Neuron (in vitro differentiated cells): Measurements from ENCODE around the gene CEP85L.

ENCODE experiments used
- H2AFZ ChIP-seq: one replicate; pipeline ENCODE4 v1.6.1; 2013; ENCODE audit warnings: low read depth, mild to moderate bottlenecking, inconsistent platforms, low read length, moderate library complexity
- H3K27me3 ChIP-seq: one replicate; pipeline ENCODE4 v1.6.1; 2013; ENCODE audit warnings: low read length; ENCODE audit not compliant: insufficient read depth
- H3K36me3 ChIP-seq: one replicate; pipeline ENCODE4 v1.6.1; 2013; ENCODE audit warnings: low read length; ENCODE audit not compliant: insufficient read depth
- H3K4me1 ChIP-seq: one replicate; pipeline ENCODE4 v1.6.1; 2013; ENCODE audit warnings: low read length; ENCODE audit not compliant: insufficient read depth
- H3K4me3 ChIP-seq: 2 replicates; pipeline ENCODE4 v1.5.1; 2013; ENCODE audit warnings: mild to moderate bottlenecking, low read length, moderate library complexity
- H3K9me3 ChIP-seq: one replicate; pipeline ENCODE4 v1.6.1; 2013; ENCODE audit warnings: low read length

The CEP85L gene

DNA sequence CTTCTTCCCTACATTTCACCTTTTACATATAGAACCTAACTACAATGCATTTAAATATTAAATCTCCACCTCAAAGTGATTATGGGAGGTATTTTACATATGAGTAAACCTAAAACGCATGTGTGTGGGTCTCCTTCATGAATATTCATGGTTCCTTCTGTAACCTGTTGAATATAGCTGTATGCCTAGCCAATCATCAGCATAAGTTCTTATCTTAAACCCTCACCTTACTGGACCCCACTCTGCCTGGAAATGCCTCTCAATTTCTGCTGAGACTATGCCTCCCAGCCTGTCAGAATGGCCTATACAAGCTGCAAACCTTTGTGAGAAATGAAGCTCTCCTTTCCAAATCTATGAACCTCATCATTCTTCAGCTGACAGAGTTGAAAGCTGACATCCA, 21.3 kb downstream of the CEP85L start:
- no peaks in the 10 kb centered on the region for H3K27me3 ChIP-seq
- H3K4me3 ChIP-seq, result no peak overlapping the region
- H3K9me3 ChIP-seq, result peaks cover 7% of the 10 kb centered on the region
- H3K36me3 ChIP-seq, result peaks cover 8% of the 10 kb centered on the region
- H3K4me1 ChIP-seq, result peaks cover 5% of the 10 kb centered on the region
- no peak overlapping the region for H2AFZ ChIP-seq

DNA sequence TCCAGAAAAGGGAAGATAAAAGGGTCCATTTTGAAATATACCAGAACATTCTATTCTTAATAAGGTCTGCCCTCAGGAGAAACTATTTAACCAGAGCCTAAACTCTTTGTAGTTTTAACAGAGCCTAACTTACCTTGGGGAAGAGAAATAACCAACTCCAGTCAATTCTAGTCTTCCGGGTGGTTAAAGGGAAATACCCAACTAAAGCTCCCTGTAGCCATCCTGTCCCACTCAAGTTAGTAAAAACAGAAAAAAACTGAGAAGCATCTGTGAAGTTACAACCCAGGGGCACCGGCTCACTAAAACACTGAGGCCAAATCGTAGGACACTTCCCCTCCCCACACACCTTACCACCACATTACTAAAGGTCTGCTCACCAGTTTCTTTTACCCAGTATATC, 23.7 kb downstream of the CEP85L start:
- H3K27me3 ChIP-seq, result no peaks in the 10 kb centered on the region
- H3K9me3 ChIP-seq, result peaks cover 12% of the 10 kb centered on the region
- no peak overlapping the region for H3K4me3 ChIP-seq
- H3K4me1 ChIP-seq, result no peaks in the 10 kb centered on the region
- peaks cover 8% of the 10 kb centered on the region for H3K36me3 ChIP-seq
- H2AFZ ChIP-seq, result no peak overlapping the region

- no peaks in the 10 kb centered on the region for H3K4me1 ChIP-seq
Measured at GRCh38 chr6:118625833-118626232, 25.6 kb downstream of the CEP85L start.

GRCh38 chr6:118621799-118622470, 29.5 kb downstream of the CEP85L start:
- Histone ChIP-seq H3K9me3 (peaks cover 19% of the 10 kb centered on the region), H3K27me3 (no peaks in the 10 kb centered on the region), H3K4me3 (no peak overlapping the region), H3K4me1 (no peaks in the 10 kb centered on the region), H3K36me3 (no peaks in the 10 kb centered on the region), H2AFZ (no peak overlapping the region)

More at GRCh38 chr6:118625833-118626232, 25.6 kb downstream of the CEP85L start:
- Histone ChIP-seq H3K9me3 (peaks cover 16% of the 10 kb centered on the region), H3K4me3 (no peak overlapping the region), H3K36me3 (peaks cover 4% of the 10 kb centered on the region), H2AFZ (no peak overlapping the region), H3K27me3 (no peaks in the 10 kb centered on the region)

GRCh38 chr6:118620202-118620601, 31.2 kb downstream of the CEP85L start:
- Histone ChIP-seq H2AFZ (no peak overlapping the region), H3K4me1 (no peaks in the 10 kb centered on the region), H3K4me3 (no peak overlapping the region), H3K27me3 (no peaks in the 10 kb centered on the region), H3K9me3 (peaks cover 14% of the 10 kb centered on the region), H3K36me3 (no peaks in the 10 kb centered on the region)

GRCh38 chr6:118618676-118619377, 32.6 kb downstream of the CEP85L start:
- H3K4me3 ChIP-seq, result no peak overlapping the region
- H3K9me3 ChIP-seq, result peaks cover 8% of the 10 kb centered on the region
- H2AFZ ChIP-seq, result no peak overlapping the region
- no peaks in the 10 kb centered on the region for H3K4me1 ChIP-seq
- H3K27me3 ChIP-seq, result no peaks in the 10 kb centered on the region
- H3K36me3 ChIP-seq, result no peaks in the 10 kb centered on the region

GRCh38 chr6:118617417-118617816, 34.0 kb downstream of the CEP85L start:
- H3K4me1 ChIP-seq, result no peaks in the 10 kb centered on the region
- H3K9me3 ChIP-seq, result peaks cover 7% of the 10 kb centered on the region
- H2AFZ ChIP-seq, result no peak overlapping the region
- no peak overlapping the region for H3K4me3 ChIP-seq
- no peaks in the 10 kb centered on the region for H3K36me3 ChIP-seq
- no peaks in the 10 kb centered on the region for H3K27me3 ChIP-seq

DNA sequence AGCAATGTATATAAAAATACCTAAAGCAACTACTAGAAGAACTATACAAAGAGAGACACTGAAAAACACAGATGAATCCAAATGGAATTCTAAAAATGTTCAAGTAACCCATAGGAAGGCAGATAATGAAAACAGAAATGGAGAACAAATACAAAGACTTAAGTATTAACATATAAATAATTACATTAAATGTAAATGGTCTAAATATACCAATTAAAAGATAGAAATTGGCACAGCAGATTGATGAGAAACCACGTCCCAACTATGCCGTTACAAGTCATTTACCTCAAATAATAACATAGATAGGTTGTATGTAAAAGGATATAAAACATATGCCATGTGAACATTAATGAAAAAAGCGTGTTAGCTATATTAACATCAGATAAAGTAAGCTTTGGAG, 40.1 kb downstream of the CEP85L start:
- H2AFZ ChIP-seq, result no peak overlapping the region
- H3K36me3 ChIP-seq, result no peaks in the 10 kb centered on the region
- H3K27me3 ChIP-seq, result no peaks in the 10 kb centered on the region
- H3K4me1 ChIP-seq, result no peaks in the 10 kb centered on the region
- H3K9me3 ChIP-seq, result no peaks in the 10 kb centered on the region
- no peak overlapping the region for H3K4me3 ChIP-seq

DNA sequence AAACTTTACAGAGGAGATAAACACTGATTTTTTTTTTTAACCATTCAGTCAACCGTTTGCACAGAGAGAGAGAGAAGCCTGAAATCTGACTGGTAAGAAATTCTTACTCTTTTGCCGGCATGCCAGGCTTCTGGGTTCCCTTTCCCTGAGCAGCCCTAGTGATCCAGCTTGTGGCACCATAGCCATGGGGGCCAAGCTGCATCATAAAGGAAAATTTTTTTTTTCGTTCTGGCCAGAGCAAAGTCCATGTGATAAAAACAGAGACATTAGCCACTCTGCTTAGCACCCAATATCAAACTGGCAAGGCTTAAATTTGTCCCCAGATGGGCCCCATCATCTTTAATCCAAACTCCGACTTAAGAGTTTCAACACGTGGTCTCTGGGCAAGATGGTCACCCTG, 44.5 kb downstream of the CEP85L start:
- Histone ChIP-seq H3K36me3 (no peaks in the 10 kb centered on the region), H3K4me1 (no peaks in the 10 kb centered on the region), H2AFZ (no peak overlapping the region), H3K9me3 (peaks cover 3% of the 10 kb centered on the region), H3K4me3 (no peak overlapping the region), H3K27me3 (no peaks in the 10 kb centered on the region)

GRCh38 chr6:118606268-118606667, 45.1 kb downstream of the CEP85L start:
- Histone ChIP-seq H3K27me3 (no peaks in the 10 kb centered on the region), H3K4me1 (no peaks in the 10 kb centered on the region), H2AFZ (no peak overlapping the region), H3K4me3 (no peak overlapping the region), H3K36me3 (no peaks in the 10 kb centered on the region), H3K9me3 (peaks cover 3% of the 10 kb centered on the region)

DNA sequence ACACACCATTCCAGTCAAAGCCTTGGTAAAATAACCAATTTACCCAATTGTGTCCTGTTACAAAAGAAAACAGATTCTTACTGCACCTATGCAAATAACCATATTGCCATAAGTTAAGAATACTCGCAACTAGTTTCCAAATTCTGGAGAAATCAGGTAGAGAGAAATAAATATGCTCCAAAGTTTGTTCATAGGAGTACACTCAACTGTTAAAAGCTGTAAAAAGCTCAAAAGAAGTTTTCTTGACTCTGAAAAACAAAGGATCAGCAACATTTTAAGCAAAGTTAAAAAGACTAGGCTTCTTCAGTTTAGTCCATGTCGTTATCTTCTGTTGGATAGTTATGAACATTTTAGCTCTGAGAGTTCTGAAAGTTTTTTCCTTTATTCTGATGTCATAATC, 48.0 kb downstream of the CEP85L start:
- Histone ChIP-seq H3K27me3 (no peaks in the 10 kb centered on the region), H3K4me3 (no peak overlapping the region), H3K9me3 (peaks cover 3% of the 10 kb centered on the region), H3K36me3 (no peaks in the 10 kb centered on the region), H3K4me1 (no peaks in the 10 kb centered on the region), H2AFZ (no peak overlapping the region)

DNA sequence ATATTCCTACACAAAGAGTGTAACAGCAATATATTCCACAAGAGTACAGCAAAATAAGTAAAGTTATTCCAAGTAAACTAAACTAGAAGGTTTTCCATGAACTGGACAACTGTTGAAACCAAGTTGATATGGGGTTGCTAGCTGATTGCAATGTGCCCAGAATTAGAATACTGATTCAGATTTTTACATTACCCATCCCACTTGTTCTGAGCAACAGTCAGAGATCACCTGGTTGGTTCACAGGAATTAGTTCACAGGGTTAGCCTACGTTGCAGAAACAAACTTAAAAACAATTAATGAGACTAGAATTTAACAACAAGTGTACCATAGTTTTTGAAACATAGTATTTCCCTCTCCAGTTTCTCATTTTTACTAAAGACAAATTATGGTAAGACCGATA, 49.1 kb downstream of the CEP85L start:
- Histone ChIP-seq H3K36me3 (no peaks in the 10 kb centered on the region), H2AFZ (no peak overlapping the region), H3K9me3 (peaks cover 3% of the 10 kb centered on the region), H3K27me3 (no peaks in the 10 kb centered on the region), H3K4me3 (no peak overlapping the region), H3K4me1 (peaks cover 3% of the 10 kb centered on the region)

- H3K9me3 ChIP-seq, result peaks cover 2% of the 10 kb centered on the region
- H3K4me3 ChIP-seq, result no peak overlapping the region
- no peak overlapping the region for H2AFZ ChIP-seq
- no peaks in the 10 kb centered on the region for H3K36me3 ChIP-seq
- H3K27me3 ChIP-seq, result no peaks in the 10 kb centered on the region
- peaks cover 3% of the 10 kb centered on the region for H3K4me1 ChIP-seq
Measured at GRCh38 chr6:118598324-118598723, 53.1 kb downstream of the CEP85L start.
